Prostate gland (tissue), 2 donors: ENCODE measurements around the gene EIF4B.

ENCODE experiments used
- POLR2A ChIP-seq: fragments of 450-650 bp; IDR thresholded peaks from one replicate; pipeline ENCODE4 v1.6.1; 2016; ENCODE audit warnings: antibody characterized with exemption, mild to moderate bottlenecking
- POLR2AphosphoS5 ChIP-seq: sonication (generic); formaldehyde crosslinking; IDR thresholded peaks from one replicate; pipeline ENCODE4 v1.6.1; 2017; ENCODE audit warnings: antibody characterized with exemption
- TF ChIP-seq, protein P1 (sequence below), 4 experiments: fragments of 200-600 bp in 2 of 4; fragments of 450-650 bp in 2 of 4; sonication (generic) in 2 of 4; IDR thresholded peaks; 1 replicate in 3 of 4; 2 replicates in 1 of 4; pipeline ENCODE4 v1.5.1; 2016 to 2019; ENCODE audit warnings: antibody characterized with exemption in 4 of 4, mild to moderate bottlenecking in 2 of 4, moderate library complexity in 2 of 4

GRCh38 chr12:53036802-53037201 lies 30.5 kb downstream of the EIF4B start:
- TF ChIP-seq, protein P1, sequence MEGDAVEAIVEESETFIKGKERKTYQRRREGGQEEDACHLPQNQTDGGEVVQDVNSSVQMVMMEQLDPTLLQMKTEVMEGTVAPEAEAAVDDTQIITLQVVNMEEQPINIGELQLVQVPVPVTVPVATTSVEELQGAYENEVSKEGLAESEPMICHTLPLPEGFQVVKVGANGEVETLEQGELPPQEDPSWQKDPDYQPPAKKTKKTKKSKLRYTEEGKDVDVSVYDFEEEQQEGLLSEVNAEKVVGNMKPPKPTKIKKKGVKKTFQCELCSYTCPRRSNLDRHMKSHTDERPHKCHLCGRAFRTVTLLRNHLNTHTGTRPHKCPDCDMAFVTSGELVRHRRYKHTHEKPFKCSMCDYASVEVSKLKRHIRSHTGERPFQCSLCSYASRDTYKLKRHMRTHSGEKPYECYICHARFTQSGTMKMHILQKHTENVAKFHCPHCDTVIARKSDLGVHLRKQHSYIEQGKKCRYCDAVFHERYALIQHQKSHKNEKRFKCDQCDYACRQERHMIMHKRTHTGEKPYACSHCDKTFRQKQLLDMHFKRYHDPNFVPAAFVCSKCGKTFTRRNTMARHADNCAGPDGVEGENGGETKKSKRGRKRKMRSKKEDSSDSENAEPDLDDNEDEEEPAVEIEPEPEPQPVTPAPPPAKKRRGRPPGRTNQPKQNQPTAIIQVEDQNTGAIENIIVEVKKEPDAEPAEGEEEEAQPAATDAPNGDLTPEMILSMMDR (IDR thresholded peaks at IDR 0.05): no peak
- TF ChIP-seq POLR2A (no peak), POLR2AphosphoS5 (no peak)
